Left lung (tissue), 10 donors: ENCODE results near the gene DOHH. TPM values are rescaled to one million over a fixed set of nuclear protein-coding genes. Genes with fewer than 3 reads are reported as not detected.

ENCODE experiments used
- ATAC-seq: fragments of 200-7000 bp; cut with Tn5 transposase; one replicate; pipeline ENCODE4 v1.9.1; 2020; ENCODE audit warnings: moderate library complexity
- DNase-seq, 4 donors: peaks; one replicate each; pipeline ENCODE4 v3.0.0-alpha.2; 2013 to 2020
- H3K27ac ChIP-seq, 2 donors: fragments of 200-600 bp; sonication (generic) in 1 of 2; one replicate each; pipeline versions ENCODE4 v1.5.0 to v1.8.0; 2020 to 2021
- H3K27me3 ChIP-seq, 2 donors: fragments of 200-600 bp; sonication (generic) in 1 of 2; one replicate each; pipeline versions ENCODE4 v1.5.0 to v1.8.0; 2020 to 2021
- H3K36me3 ChIP-seq, 2 donors: fragments of 200-600 bp; sonication (generic) in 1 of 2; one replicate each; pipeline versions ENCODE4 v1.5.0 to v1.8.0; 2020 to 2021
- H3K4me1 ChIP-seq, 2 donors: fragments of 200-600 bp; one replicate each; pipeline ENCODE4 v1.8.0; 2021
- H3K4me3 ChIP-seq, 2 donors: fragments of 200-600 bp; sonication (generic) in 1 of 2; one replicate each; pipeline versions ENCODE4 v1.5.0 to v1.8.0; 2020 to 2021; ENCODE audit warnings: mild to moderate bottlenecking in 1 of 2
- H3K9me3 ChIP-seq, 2 donors: fragments of 200-600 bp; sonication (generic) in 1 of 2; one replicate each; pipeline versions ENCODE4 v1.5.0 to v1.8.0; 2020 to 2021
- intact Hi-C, 2 donors: fragments of 100-400 bp; cut with DNase I; formaldehyde crosslinking; loops; one replicate each; pipeline versions ENCODE4 v1.11.2 to v1.14.2; 2022
- polyA plus RNA-seq, 6 donors: library from polyadenylated mRNA; unstranded; fragments of 120-200 nt; gene quantifications; one replicate each; pipeline ENCODE4 v1.2.1, GENCODE V29; 2013; ENCODE audit not compliant: insufficient read length in 6 of 6
- total RNA-seq, 2 donors: library from RNA; stranded (reverse); fragmentation: NEBNext Ultra II Directional; extraction: Animal tissue kit (Norgen Biotek cat#: 25700); gene quantifications; one replicate each; pipeline ENCODE4 v1.2.1, GENCODE V29; 2021
- TF ChIP-seq, protein P1 (sequence below), 2 donors: fragments of 200-600 bp; sonication (generic) in 1 of 2; IDR thresholded peaks; one replicate each; pipeline versions ENCODE4 v1.5.0 to v1.8.0; 2021; ENCODE audit warnings: antibody characterized with exemption in 2 of 2
- donor health status: DM: no; HTN: yes; CAD: no.
- donor health status: DM: no; HTN: no; CAD: no.

Gene DOHH
- total and polyA plus RNA-seq, 8 donors: 5.8 to 14.1 (median 7.9) TPM

DNA sequence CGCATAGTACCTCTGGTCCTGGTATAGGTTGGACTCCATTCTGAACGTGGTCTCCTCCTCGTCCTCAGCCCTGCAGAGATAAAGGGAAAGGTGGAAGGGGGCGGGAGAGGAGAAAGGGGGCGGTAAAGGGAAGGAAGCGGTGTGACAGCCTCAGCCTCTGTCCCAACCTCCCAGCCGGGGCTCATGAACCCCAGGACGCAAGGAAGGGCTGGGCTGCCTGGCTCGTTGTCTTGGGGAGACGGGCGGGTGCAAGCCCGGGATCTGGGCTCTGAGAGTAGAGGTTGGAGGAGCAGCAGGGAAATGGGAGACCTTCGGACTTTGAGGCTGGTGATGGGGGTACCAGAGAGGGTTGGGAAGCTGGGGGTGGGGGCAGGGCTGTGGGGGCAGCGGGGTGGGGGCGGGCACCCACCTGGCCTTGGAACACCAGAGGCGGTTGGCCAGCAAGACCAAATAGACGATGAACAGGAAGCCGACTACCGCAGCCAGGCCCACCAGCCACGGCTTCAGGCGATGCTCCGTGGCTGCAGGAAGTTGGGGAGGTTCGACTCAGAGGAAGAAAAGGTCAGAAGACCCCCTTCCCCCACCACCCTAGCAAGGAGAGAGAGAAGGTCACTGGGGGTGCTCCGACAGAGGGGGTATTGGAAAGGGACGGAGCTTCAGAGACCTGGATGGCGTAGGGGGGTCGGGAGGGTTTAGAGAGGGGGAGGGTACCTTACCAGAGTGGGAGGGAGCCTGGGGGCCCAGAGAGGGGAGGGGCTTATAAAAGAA, 21.9 kb downstream of the DOHH start:
- TF ChIP-seq, protein P1, sequence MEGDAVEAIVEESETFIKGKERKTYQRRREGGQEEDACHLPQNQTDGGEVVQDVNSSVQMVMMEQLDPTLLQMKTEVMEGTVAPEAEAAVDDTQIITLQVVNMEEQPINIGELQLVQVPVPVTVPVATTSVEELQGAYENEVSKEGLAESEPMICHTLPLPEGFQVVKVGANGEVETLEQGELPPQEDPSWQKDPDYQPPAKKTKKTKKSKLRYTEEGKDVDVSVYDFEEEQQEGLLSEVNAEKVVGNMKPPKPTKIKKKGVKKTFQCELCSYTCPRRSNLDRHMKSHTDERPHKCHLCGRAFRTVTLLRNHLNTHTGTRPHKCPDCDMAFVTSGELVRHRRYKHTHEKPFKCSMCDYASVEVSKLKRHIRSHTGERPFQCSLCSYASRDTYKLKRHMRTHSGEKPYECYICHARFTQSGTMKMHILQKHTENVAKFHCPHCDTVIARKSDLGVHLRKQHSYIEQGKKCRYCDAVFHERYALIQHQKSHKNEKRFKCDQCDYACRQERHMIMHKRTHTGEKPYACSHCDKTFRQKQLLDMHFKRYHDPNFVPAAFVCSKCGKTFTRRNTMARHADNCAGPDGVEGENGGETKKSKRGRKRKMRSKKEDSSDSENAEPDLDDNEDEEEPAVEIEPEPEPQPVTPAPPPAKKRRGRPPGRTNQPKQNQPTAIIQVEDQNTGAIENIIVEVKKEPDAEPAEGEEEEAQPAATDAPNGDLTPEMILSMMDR (IDR thresholded peaks at IDR 0.05): no peak
- H3K27ac ChIP-seq: no peak overlapping the region
- H3K4me1 ChIP-seq: no peaks in the 10 kb centered on the region
- no peaks in the 10 kb centered on the region for H3K9me3 ChIP-seq
- H3K36me3 ChIP-seq: no peaks in the 10 kb centered on the region
- peaks cover 21 to 49% of the 10 kb centered on the region in 2 donors for H3K27me3 ChIP-seq
- H3K4me3 ChIP-seq: no peak overlapping the region
- no peak for DNase-seq
- no peak for ATAC-seq
- intact Hi-C loops: loop anchor here in 1 of 2 donors (10.0 kb wide), 1 partner anchor 164 kb away; no protein-coding TSS in a partner anchor

DNA sequence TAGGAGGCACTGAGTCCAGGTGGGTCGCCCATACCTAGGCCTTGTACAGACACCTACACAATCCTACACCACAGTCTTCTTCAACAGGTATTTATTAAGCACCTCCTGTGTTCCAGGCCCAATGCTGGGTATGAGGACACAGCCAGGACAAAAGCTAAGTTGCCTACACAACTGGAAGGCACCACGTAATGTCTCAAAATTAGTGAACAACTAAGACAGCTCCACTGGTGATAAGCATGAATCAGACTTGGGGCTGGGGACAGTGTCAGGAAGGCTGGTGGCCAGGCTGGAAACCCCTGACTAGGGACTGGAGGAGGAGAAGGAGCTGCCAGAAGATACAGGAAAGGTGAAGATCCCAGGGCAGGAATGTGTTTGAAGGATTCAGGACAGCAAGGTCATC, 22.5 kb downstream of the DOHH start:
- Histone ChIP-seq H3K36me3 (no peaks in the 10 kb centered on the region), H3K4me3 (no peak overlapping the region), H3K27me3 (peaks cover 21 to 42% of the 10 kb centered on the region in 2 donors), H3K27ac (no peak overlapping the region), H3K4me1 (no peaks in the 10 kb centered on the region), H3K9me3 (no peaks in the 10 kb centered on the region)
- ATAC-seq: no peak
- intact Hi-C loops: loop anchor here in 1 of 2 donors (10.0 kb wide), 1 partner anchor 163 kb away; no protein-coding TSS in a partner anchor
- TF ChIP-seq, protein P1 (IDR thresholded peaks at IDR 0.05): no peak
- no peak for DNase-seq

DNA sequence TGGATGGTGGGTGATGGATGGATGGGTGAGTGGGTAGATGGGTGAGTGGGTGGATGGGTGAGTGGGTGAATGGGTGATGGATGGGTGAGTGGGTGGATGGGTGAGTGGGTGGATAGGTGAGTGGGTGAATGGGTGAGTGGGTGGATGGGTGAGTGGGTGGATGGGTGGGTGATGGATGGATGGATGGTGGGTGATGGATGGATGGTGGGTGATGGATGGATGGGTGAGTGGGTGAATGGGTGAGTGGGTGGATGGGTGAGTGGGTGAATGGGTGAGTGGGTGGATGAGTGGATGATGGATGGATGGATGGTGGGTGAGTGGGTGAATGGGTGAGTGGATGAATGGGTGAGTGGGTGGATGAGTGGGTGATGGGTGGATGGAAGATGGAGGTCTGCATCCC, 23.0 kb downstream of the DOHH start:
- ATAC-seq: no peak
- H3K4me3 ChIP-seq: no peak overlapping the region
- no peaks in the 10 kb centered on the region for H3K36me3 ChIP-seq
- TF ChIP-seq, protein P1 (IDR thresholded peaks at IDR 0.05): no peak
- no peaks in the 10 kb centered on the region for H3K9me3 ChIP-seq
- intact Hi-C loops: loop anchor here in 1 of 2 donors (10.0 kb wide), 1 partner anchor 163 kb away; no protein-coding TSS in a partner anchor
- H3K27ac ChIP-seq: no peak overlapping the region
- H3K27me3 ChIP-seq: peaks cover 20 to 38% of the 10 kb centered on the region in 2 donors
- DNase-seq: no peak
- H3K4me1 ChIP-seq: no peaks in the 10 kb centered on the region

DNA sequence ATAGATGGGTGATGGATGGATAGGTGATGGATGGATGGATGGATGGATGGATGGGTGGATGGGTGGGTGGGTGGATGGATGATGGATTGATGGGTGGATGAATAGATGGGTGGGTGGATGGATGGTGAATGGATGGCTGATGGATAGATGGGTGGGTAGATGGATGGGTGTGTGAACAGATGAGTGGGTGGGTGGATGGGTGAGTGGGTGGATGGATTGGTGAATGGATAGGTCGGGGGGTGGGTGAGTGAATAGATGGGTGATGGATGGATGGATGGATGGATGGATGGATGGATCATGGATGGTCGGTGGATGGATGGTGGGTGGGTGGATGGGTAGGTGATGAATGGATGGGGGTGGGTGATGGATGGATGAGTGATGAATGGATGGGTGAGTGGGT, 23.6 kb downstream of the DOHH start:
- DNase-seq (no peak), ATAC-seq (no peak)
- H3K27me3 ChIP-seq: peaks cover 14 to 31% of the 10 kb centered on the region in 2 donors
- TF ChIP-seq, protein P1 (IDR thresholded peaks at IDR 0.05): no peak
- no peaks in the 10 kb centered on the region for H3K9me3 ChIP-seq
- no peak overlapping the region for H3K4me3 ChIP-seq
- peaks cover 0 to 6% of the 10 kb centered on the region in 2 donors for H3K4me1 ChIP-seq
- intact Hi-C loops: loop anchor here in 1 of 2 donors (10.0 kb wide), 1 partner anchor 162 kb away; no protein-coding TSS in a partner anchor
- H3K27ac ChIP-seq: no peak overlapping the region
- no peaks in the 10 kb centered on the region for H3K36me3 ChIP-seq

DNA sequence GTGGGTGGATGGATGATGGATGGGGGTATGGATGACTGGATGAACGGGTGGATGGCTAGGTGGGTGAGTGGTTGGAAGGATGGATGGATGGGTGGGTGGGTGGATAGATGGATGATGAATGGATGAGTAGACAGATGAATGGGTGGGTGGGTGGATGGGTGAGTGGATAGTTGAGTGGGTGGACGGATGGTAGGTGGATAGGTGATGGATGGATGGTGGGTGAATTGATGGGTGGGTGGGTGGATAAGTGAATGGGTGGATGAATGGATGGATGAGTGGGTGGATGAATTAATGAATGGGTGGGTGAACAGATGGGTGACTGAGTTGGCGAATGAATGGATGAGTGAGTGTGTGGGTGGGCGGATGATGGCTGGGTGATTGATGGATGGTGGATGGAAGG, 25.0 kb downstream of the DOHH start:
- H3K27ac ChIP-seq: no peak overlapping the region
- DNase-seq (no peak), ATAC-seq (no peak)
- TF ChIP-seq, protein P1 (IDR thresholded peaks at IDR 0.05): no peak
- intact Hi-C loops: loop anchor here in 1 of 2 donors (10.0 kb wide), 1 partner anchor 161 kb away; no protein-coding TSS in a partner anchor
- H3K4me3 ChIP-seq: no peak overlapping the region
- H3K27me3 ChIP-seq: peaks cover 2 to 17% of the 10 kb centered on the region in 2 donors
- H3K9me3 ChIP-seq: no peaks in the 10 kb centered on the region
- no peaks in the 10 kb centered on the region for H3K36me3 ChIP-seq
- H3K4me1 ChIP-seq: peaks cover 0 to 9% of the 10 kb centered on the region in 2 donors
